NT2/D1 (cell line): ENCODE data around the gene LILRB5.

Source experiments
- SUZ12 ChIP-seq: IDR thresholded peaks from 2 replicates; pipeline ENCODE4 v1.6.1; 2011; ENCODE audit not compliant: insufficient read length, insufficient read depth; ENCODE audit errors: extremely low read depth
- YY1 ChIP-seq: IDR thresholded peaks from 2 replicates; pipeline ENCODE4 v1.6.1; 2011; ENCODE audit not compliant: insufficient read length, insufficient read depth
- ZNF274 ChIP-seq: IDR thresholded peaks from 2 replicates; pipeline ENCODE4 v1.6.1; 2011; ENCODE audit warnings: mild to moderate bottlenecking, low read depth, low read length

DNA sequence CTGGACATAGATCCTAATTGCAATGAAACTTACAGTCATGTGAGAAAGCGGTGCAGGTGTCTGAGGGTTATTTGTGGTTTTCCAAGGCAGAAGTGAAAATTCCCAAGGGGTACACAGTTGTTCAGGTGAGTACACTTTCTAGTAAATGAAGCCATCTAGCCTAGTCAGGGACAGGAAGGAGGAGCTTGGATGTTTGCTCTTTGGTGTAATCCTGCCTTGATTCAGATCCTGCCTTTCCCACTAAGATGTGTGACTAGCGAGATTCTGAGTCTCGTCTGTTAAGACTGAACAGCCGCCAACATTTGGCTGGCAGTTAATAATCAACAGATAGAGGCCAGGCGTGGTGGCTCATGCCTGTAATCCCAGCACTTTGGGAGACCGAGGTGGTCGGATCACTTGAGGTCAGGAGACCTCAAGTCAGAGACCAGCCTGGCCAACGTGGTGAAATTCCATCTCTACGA lies 53.9 kb downstream of the LILRB5 start:
- TF ChIP-seq SUZ12: no peak
- TF ChIP-seq ZNF274: no peak
- TF ChIP-seq YY1: no peak
